NB4 (cell line): ENCODE results near the gene CRADD.

ENCODE experiments used
- DNase-seq: peaks from one replicate; pipeline ENCODE4 v3.0.0; 2010; ENCODE audit warnings: low read depth
- H3K4me3 ChIP-seq: one replicate; pipeline ENCODE4 v1.5.1; 2011; ENCODE audit warnings: mild to moderate bottlenecking, low read depth, low read length, moderate library complexity
- CTCF ChIP-seq: IDR thresholded peaks from one replicate; pipeline ENCODE4 v1.5.1; 2012; ENCODE audit warnings: low read depth, low read length
- MAX ChIP-seq: IDR thresholded peaks from 2 replicates; pipeline ENCODE4 v1.6.1; 2011; ENCODE audit warnings: low read depth, low read length
- MYC ChIP-seq: IDR thresholded peaks from 2 replicates; pipeline ENCODE4 v1.6.1; 2011; ENCODE audit warnings: low read depth, low read length
- POLR2A ChIP-seq: IDR thresholded peaks from 2 replicates; pipeline ENCODE4 v1.6.1; 2011; ENCODE audit warnings: mild to moderate bottlenecking; ENCODE audit not compliant: insufficient read length; ENCODE audit errors: extremely low read depth

The CRADD gene

GRCh38 chr12:93904124-93904523, 226.9 kb downstream of the CRADD start:
- no peak overlapping the region for H3K4me3 ChIP-seq
- no peak for DNase-seq
- TF ChIP-seq POLR2A (no peak), MYC (no peak), MAX (no peak), CTCF (no peak)

- TF ChIP-seq POLR2A: no peak
- no peak for TF ChIP-seq MAX
- TF ChIP-seq MYC: no peak
- TF ChIP-seq CTCF: no peak
- DNase-seq: no peak
- H3K4me3 ChIP-seq: no peak overlapping the region
Measured at GRCh38 chr12:93908264-93908663, 231.1 kb downstream of the CRADD start.

DNA sequence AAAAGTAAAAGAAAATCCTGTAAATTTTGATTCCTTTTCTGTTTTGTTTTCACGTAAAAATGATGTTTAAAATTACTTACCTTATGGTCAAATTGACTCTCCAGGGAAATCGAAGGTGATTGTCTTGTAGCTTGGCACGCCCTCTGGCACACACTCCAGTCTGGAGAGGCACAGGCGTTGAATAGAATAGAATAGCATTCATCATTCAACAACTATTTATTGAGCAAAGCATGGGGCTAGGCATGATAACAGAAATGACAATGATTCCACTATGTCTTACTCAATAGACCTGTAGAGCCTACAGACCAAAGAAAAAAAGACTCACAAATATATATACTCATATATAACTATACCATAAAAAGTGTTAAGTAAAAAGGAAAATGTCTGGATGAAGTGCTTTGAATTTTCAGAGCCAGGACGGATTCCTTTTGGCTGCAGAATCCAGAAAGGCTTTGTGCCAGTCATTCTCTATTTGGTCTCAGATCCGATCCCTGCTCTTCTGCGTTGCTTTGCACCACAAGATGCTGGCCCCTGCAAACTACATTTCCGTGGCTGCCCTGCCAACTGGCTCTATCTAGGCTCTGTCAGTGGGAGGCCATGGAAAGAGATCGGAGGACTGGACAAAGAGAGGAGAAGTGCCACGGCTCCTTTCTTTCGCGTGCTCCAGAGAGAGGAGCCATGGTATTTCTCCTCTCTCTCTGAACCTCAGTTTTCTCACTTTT, 231.8 kb downstream of the CRADD start:
- DNase-seq: no peak
- H3K4me3 ChIP-seq: no peak overlapping the region
- no peak for TF ChIP-seq CTCF
- TF ChIP-seq MAX: no peak
- TF ChIP-seq POLR2A: no peak
- no peak for TF ChIP-seq MYC

DNA sequence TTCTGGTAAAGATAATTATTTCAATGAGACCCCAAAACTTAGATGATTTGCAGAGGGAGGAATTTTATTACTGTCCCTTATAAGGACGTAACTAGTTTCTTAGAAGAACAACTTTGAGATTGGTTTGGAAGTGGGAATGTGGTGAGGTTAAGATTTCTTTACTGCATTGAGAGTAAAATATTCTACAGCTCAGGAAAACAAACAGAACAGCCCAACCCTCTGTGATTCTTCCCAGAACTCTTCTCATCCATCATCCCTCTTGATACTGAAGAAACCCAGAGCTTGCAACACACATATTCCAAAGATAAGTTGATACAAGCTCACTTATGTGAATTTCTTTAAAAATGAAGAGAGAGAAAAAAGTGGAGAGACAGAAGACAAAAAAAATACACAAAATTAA, 234.2 kb downstream of the CRADD start:
- TF ChIP-seq POLR2A (no peak), MAX (no peak), CTCF (no peak), MYC (no peak)
- H3K4me3 ChIP-seq: no peak overlapping the region
- no peak for DNase-seq

DNA sequence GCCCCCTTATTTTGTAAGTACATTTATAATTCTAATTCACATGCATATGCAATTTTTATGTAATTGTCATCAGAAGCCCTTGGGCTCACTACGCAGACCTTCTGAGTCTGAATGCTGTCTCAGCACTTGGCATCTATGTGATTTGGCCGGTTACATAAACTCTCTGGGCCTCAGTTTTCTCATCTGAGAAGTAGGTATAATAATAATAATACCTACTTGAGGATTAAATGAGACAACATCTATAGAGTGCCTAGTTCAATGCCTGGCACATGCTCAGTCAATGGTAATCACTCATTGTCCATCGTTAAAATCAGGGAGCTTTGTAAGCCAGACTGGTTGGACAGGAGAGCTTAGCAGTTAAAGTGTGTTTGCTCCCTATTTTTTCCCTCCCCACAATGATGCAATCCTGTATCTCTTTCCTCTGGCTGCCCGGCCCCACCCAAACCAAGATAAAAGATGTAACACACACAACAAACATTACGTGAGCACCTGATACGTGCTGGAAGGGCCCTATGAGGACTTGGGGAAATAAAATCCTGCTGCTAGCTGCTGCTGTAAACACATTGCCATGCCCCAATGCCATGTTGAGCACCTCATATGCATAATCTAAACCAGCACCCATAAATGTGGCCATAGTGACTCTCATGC, 235.0 kb downstream of the CRADD start:
- TF ChIP-seq MYC (no peak), POLR2A (no peak), CTCF (no peak), MAX (no peak)
- H3K4me3 ChIP-seq: no peak overlapping the region
- DNase-seq: no peak
